Ectodermal cell (in vitro differentiated cells): ENCODE data around the gene GYPB.
"Not testable (repeated sequence)": the region's sequence is repeated elsewhere in the genome, so short reads cannot be mapped to it uniquely, and the experiment has no call there.

Source experiments
- H3K27ac ChIP-seq: 2 replicates; pipeline ENCODE4 v1.7.0; 2013; ENCODE audit warnings: mild to moderate bottlenecking, low read depth, low read length; ENCODE audit not compliant: insufficient read depth, poor library complexity, severe bottlenecking
- H3K27me3 ChIP-seq: 2 replicates; pipeline ENCODE4 v1.7.0; 2013; ENCODE audit warnings: mild to moderate bottlenecking, low read length; ENCODE audit not compliant: insufficient read depth, control insufficient read depth, poor library complexity, severe bottlenecking
- H3K36me3 ChIP-seq: one replicate; pipeline ENCODE4 v1.7.0; 2013; ENCODE audit warnings: low read length; ENCODE audit not compliant: control insufficient read depth, insufficient read depth
- H3K4me1 ChIP-seq: one replicate; pipeline ENCODE4 v1.7.0; 2013; ENCODE audit warnings: low read length; ENCODE audit not compliant: control insufficient read depth, insufficient read depth
- H3K4me3 ChIP-seq: 2 replicates; pipeline ENCODE4 v1.7.0; 2013; ENCODE audit warnings: low read depth, low read length, control low read depth; ENCODE audit not compliant: insufficient read depth
- H3K9me3 ChIP-seq: 2 replicates; pipeline ENCODE4 v1.7.0; 2013; ENCODE audit warnings: mild to moderate bottlenecking, low read length, moderate library complexity; ENCODE audit not compliant: control insufficient read depth
- WGBS, 2 experiments: methylation state at CpG; one replicate each; pipeline ENCODE4 v1.1.7; 2013; ENCODE audit warnings: missing lambda C conversion rate in 2 of 2; 5-methylcytosine and 5-hydroxymethylcytosine counted together

GYPB gene

GRCh38 chr4:143991761-143992160 lies 27.4 kb downstream of the GYPB start:
- not testable (repeated sequence) for H3K27ac ChIP-seq, H3K9me3 ChIP-seq, H3K36me3 ChIP-seq, H3K27me3 ChIP-seq, H3K4me1 ChIP-seq, H3K4me3 ChIP-seq
- no CpG with 5 or more reads among the region's 1 CpG for WGBS, 2 experiments

- H3K9me3 ChIP-seq, H3K4me1 ChIP-seq, H3K36me3 ChIP-seq, H3K27ac ChIP-seq, H3K27me3 ChIP-seq, H3K4me3 ChIP-seq: not testable (repeated sequence)
- WGBS, 2 experiments = 64 to 100% methylated on average over 1 to 2 of the region's 3 CpGs
These were observed 28.5 kb downstream of the GYPB start for GRCh38 chr4:143990717-143991116.

- H3K36me3 ChIP-seq = no peaks in the 10 kb centered on the region
- H3K4me1 ChIP-seq = no peaks in the 10 kb centered on the region
- H3K4me3 ChIP-seq = no peak overlapping the region
- WGBS, 2 experiments = 40 to 48% methylated on average over 1 of the region's 1 CpG
- no peaks in the 10 kb centered on the region for H3K27me3 ChIP-seq
- no peaks in the 10 kb centered on the region for H3K9me3 ChIP-seq
- H3K27ac ChIP-seq = peak overlapping the region; percentile 55
These were observed 33.0 kb downstream of the GYPB start for GRCh38 chr4:143986180-143986579.

- H3K9me3 ChIP-seq, H3K27me3 ChIP-seq, H3K36me3 ChIP-seq, H3K4me3 ChIP-seq, H3K27ac ChIP-seq, H3K4me1 ChIP-seq: not testable (repeated sequence)
- WGBS, 2 experiments = 71 to 79% methylated on average over 3 to 4 of the region's 4 CpGs
These were observed 38.4 kb downstream of the GYPB start for GRCh38 chr4:143980776-143981175.

- not testable (repeated sequence) for H3K9me3 ChIP-seq, H3K27ac ChIP-seq, H3K4me1 ChIP-seq, H3K4me3 ChIP-seq, H3K36me3 ChIP-seq, H3K27me3 ChIP-seq
These were observed 43.7 kb downstream of the GYPB start for GRCh38 chr4:143975527-143975926.

GRCh38 chr4:143974021-143974420 lies 45.2 kb downstream of the GYPB start:
- not testable (repeated sequence) for H3K27ac ChIP-seq, H3K27me3 ChIP-seq, H3K36me3 ChIP-seq, H3K4me3 ChIP-seq, H3K4me1 ChIP-seq, H3K9me3 ChIP-seq
- 74 to 76% methylated on average over 2 to 3 of the region's 4 CpGs for WGBS, 2 experiments

- Histone ChIP-seq H3K27ac (no peak overlapping the region), H3K27me3 (no peaks in the 10 kb centered on the region), H3K36me3 (no peaks in the 10 kb centered on the region), H3K9me3 (no peaks in the 10 kb centered on the region), H3K4me3 (no peak overlapping the region), H3K4me1 (no peaks in the 10 kb centered on the region)
- 93 to 96% methylated on average over 4 of the region's 4 CpGs for WGBS, 2 experiments
These were observed 58.1 kb downstream of the GYPB start for GRCh38 chr4:143961075-143961474.

- 92 to 96% methylated on average over 2 of the region's 3 CpGs for WGBS, 2 experiments
- not testable (repeated sequence) for H3K36me3 ChIP-seq, H3K4me3 ChIP-seq
These were observed 63.9 kb downstream of the GYPB start for GRCh38 chr4:143955306-143955705.

GRCh38 chr4:143951458-143951972 lies 67.7 kb downstream of the GYPB start:
- H3K27me3 ChIP-seq, H3K4me3 ChIP-seq, H3K9me3 ChIP-seq, H3K36me3 ChIP-seq, H3K4me1 ChIP-seq, H3K27ac ChIP-seq: not testable (repeated sequence)

More at GRCh38 chr4:143955306-143955705, 63.9 kb downstream of the GYPB start:
- H3K9me3 ChIP-seq, H3K27ac ChIP-seq, H3K4me1 ChIP-seq, H3K27me3 ChIP-seq: not testable (repeated sequence)

GRCh38 chr4:143950967-143951366 lies 68.2 kb downstream of the GYPB start:
- 94 to 95% methylated on average over 4 of the region's 4 CpGs for WGBS, 2 experiments
- not testable (repeated sequence) for H3K27me3 ChIP-seq, H3K36me3 ChIP-seq, H3K27ac ChIP-seq, H3K4me3 ChIP-seq, H3K4me1 ChIP-seq, H3K9me3 ChIP-seq

- not testable (repeated sequence) for H3K27ac ChIP-seq, H3K4me3 ChIP-seq, H3K9me3 ChIP-seq, H3K27me3 ChIP-seq, H3K4me1 ChIP-seq, H3K36me3 ChIP-seq
- WGBS, 2 experiments = 47 to 62% methylated on average over 1 of the region's 1 CpG
These were observed 69.0 kb downstream of the GYPB start for GRCh38 chr4:143950185-143950584.
